H1 (cell line): ENCODE data around the gene PAF1. TPM values are rescaled to one million over a fixed set of nuclear protein-coding genes. Genes with fewer than 3 reads are reported as not detected.

Experiments
- CTCF ChIA-PET: fragments of 300-600 bp; sonication (Branson Sonifier 250); formaldehyde crosslinking; loops from one replicate; lab custom pipeline; 2021; ENCODE audit not compliant: partially characterized antibody; lab: Charles Lee
- POLR2A ChIA-PET: fragments of 300-600 bp; sonication (Branson Sonifier 250); formaldehyde crosslinking; loops from one replicate; lab custom pipeline; 2021; ENCODE audit warnings: inconsistent platforms; ENCODE audit not compliant: partially characterized antibody; lab: Charles Lee
- DNase-seq, 2 experiments: peaks; one replicate each; pipeline versions ENCODE4 v3.0.0 to v3.0.0-alpha.2; 2010 to 2022; ENCODE audit warnings: low spot score in 2 of 2, low read depth in 1 of 2, mixed read lengths in 1 of 2
- FAIRE-seq: peaks from 2 replicates; lab custom pipeline; 2011; peaks lifted over from hg19 to GRCh38; lab: Jason Lieb, UNC
- H2AFZ ChIP-seq: 2 replicates; pipeline ENCODE4 v1.8.1; 2012; ENCODE audit warnings: low read length, inconsistent platforms
- H2AK5ac ChIP-seq: 2 replicates; pipeline ENCODE4 v1.6.1; 2013; ENCODE audit warnings: low read depth, low read length
- H2BK120ac ChIP-seq: replicated peaks from 2 replicates; pipeline ENCODE3; 2013; ENCODE audit warnings: low read depth, low read length, inconsistent platforms
- H2BK12ac ChIP-seq: 2 replicates; pipeline ENCODE4 v1.6.1; 2013; ENCODE audit warnings: low read depth, low read length
- H2BK15ac ChIP-seq: 2 replicates; pipeline ENCODE4 v1.6.1; 2013; ENCODE audit warnings: low read length
- H2BK20ac ChIP-seq: 2 replicates; pipeline ENCODE4 v1.6.1; 2013; ENCODE audit warnings: low read length
- H2BK5ac ChIP-seq: 2 replicates; pipeline ENCODE4 v1.6.1; 2013; ENCODE audit warnings: low read depth, low read length
- H3K14ac ChIP-seq: 2 replicates; pipeline ENCODE4 v1.6.1; 2013; ENCODE audit warnings: inconsistent platforms; ENCODE audit not compliant: insufficient read length
- H3K18ac ChIP-seq: 2 replicates; pipeline ENCODE4 v1.6.1; 2013; ENCODE audit warnings: low read length; ENCODE audit errors: extremely low read depth
- H3K23ac ChIP-seq: 2 replicates; pipeline ENCODE4 v1.6.1; 2013; ENCODE audit warnings: inconsistent platforms; ENCODE audit not compliant: insufficient read length
- H3K23me2 ChIP-seq: 2 replicates; pipeline ENCODE4 v1.6.1; 2013; ENCODE audit warnings: low read depth, low read length
- H3K27ac ChIP-seq: 2 replicates; pipeline ENCODE4 v1.6.1; 2011; ENCODE audit warnings: low read depth, low read length, inconsistent platforms
- H3K27me3 ChIP-seq, 4 experiments: replicated peaks in 1 of 4; 1 replicate in 1 of 4; 2 replicates in 3 of 4; pipeline versions ENCODE4 v1.6.1 to v1.8.1; 2011 to 2013; ENCODE audit warnings: low read length in 3 of 4, mild to moderate bottlenecking in 3 of 4, inconsistent platforms in 2 of 4, mixed read lengths in 2 of 4, moderate library complexity in 1 of 4; ENCODE audit not compliant: control insufficient read depth in 3 of 4, insufficient read depth in 3 of 4; ENCODE audit errors: extremely low read depth in 1 of 4
- H3K36me3 ChIP-seq, 4 experiments: 2 replicates each; pipeline versions ENCODE4 v1.6.1 to v1.8.1; 2011 to 2013; ENCODE audit warnings: mild to moderate bottlenecking in 4 of 4, low read length in 3 of 4, moderate library complexity in 2 of 4, control low read depth in 1 of 4, inconsistent platforms in 1 of 4; ENCODE audit not compliant: insufficient read depth in 4 of 4, control insufficient read depth in 2 of 4
- H3K4ac ChIP-seq: replicated peaks from 2 replicates; pipeline ENCODE3; 2013; ENCODE audit warnings: low read length, low read depth, mixed read lengths, inconsistent platforms; ENCODE audit not compliant: insufficient read length
- H3K4me1 ChIP-seq, 4 experiments: replicated peaks in 1 of 4; 1 replicate in 1 of 4; 2 replicates in 3 of 4; pipeline versions ENCODE4 v1.6.1 to v1.8.1; 2011 to 2013; ENCODE audit warnings: low read length in 3 of 4, inconsistent platforms in 2 of 4, mixed read lengths in 1 of 4; ENCODE audit not compliant: insufficient read depth in 4 of 4, control insufficient read depth in 3 of 4
- H3K4me2 ChIP-seq, 2 experiments: 2 replicates each; pipeline versions ENCODE4 v1.6.1 to v1.8.1; 2011 to 2013; ENCODE audit warnings: low read depth in 2 of 2, low read length in 2 of 2, control low read depth in 1 of 2, inconsistent platforms in 1 of 2, mild to moderate bottlenecking in 1 of 2; ENCODE audit not compliant: insufficient read depth in 1 of 2
- H3K4me3 ChIP-seq, 4 experiments: fragments of 200-600, 300-600 bp in 1 of 4; sonication (generic), shearing (Covaris generic), sonication (Bioruptor Twin) in 1 of 4; 2 replicates each; pipeline versions ENCODE4 v1.5.1 to v1.8.1; 2011 to 2016; ENCODE audit warnings: low read length in 4 of 4, low read depth in 3 of 4, control low read depth in 2 of 4, inconsistent platforms in 2 of 4, mild to moderate bottlenecking in 2 of 4, mixed read lengths in 1 of 4, moderate library complexity in 1 of 4; ENCODE audit not compliant: insufficient read depth in 2 of 4; ENCODE audit errors: extremely low read depth in 1 of 4
- H3K56ac ChIP-seq: replicated peaks from 2 replicates; pipeline ENCODE3; 2013; ENCODE audit warnings: low read depth, mild to moderate bottlenecking, mixed read lengths, low read length, inconsistent platforms; ENCODE audit not compliant: insufficient read length
- H3K79me1 ChIP-seq: 2 replicates; pipeline ENCODE4 v1.6.1; 2013; ENCODE audit warnings: low read depth, low read length, control low read depth
- H3K79me2 ChIP-seq, 2 experiments: 2 replicates each; pipeline versions ENCODE4 v1.6.1 to v1.8.1; 2012 to 2013; ENCODE audit warnings: low read length in 2 of 2, mild to moderate bottlenecking in 2 of 2, inconsistent platforms in 1 of 2; ENCODE audit not compliant: insufficient read depth in 2 of 2, control insufficient read depth in 1 of 2
- H3K9ac ChIP-seq, 4 experiments: replicated peaks in 1 of 4; 1 replicate in 1 of 4; 2 replicates in 3 of 4; pipeline versions ENCODE4 v1.6.1 to v1.8.1; 2011 to 2013; ENCODE audit warnings: low read depth in 3 of 4, low read length in 3 of 4, control low read depth in 2 of 4, mild to moderate bottlenecking in 2 of 4, moderate library complexity in 2 of 4, inconsistent platforms in 1 of 4; ENCODE audit errors: extremely low read depth in 1 of 4
- H3K9me3 ChIP-seq, 2 experiments: 2 replicates each; pipeline versions ENCODE4 v1.6.1 to v1.8.1; 2012 to 2013; ENCODE audit warnings: mild to moderate bottlenecking in 2 of 2, moderate library complexity in 2 of 2, control low read depth in 1 of 2, inconsistent platforms in 1 of 2, low read depth in 1 of 2, low read length in 1 of 2, mixed read lengths in 1 of 2; ENCODE audit not compliant: insufficient read depth in 2 of 2
- H4K20me1 ChIP-seq, 2 experiments: replicated peaks in 1 of 2; 2 replicates each; pipeline versions ENCODE3 to v1.8.1; 2011 to 2013; ENCODE audit warnings: inconsistent platforms in 2 of 2, low read length in 2 of 2, mild to moderate bottlenecking in 1 of 2; ENCODE audit not compliant: insufficient read depth in 2 of 2, control insufficient read depth in 1 of 2
- H4K5ac ChIP-seq: 2 replicates; pipeline ENCODE4 v1.6.1; 2013; ENCODE audit warnings: low read length, low read depth, mixed read lengths, inconsistent platforms; ENCODE audit not compliant: insufficient read length
- H4K8ac ChIP-seq: 2 replicates; pipeline ENCODE4 v1.8.0; 2013; ENCODE audit warnings: mild to moderate bottlenecking, moderate library complexity, low read length, inconsistent platforms; ENCODE audit not compliant: insufficient read depth; ENCODE audit errors: extremely low read depth
- H4K91ac ChIP-seq: replicated peaks from 2 replicates; pipeline ENCODE3; 2013; ENCODE audit warnings: low read length, mixed read lengths, inconsistent platforms; ENCODE audit not compliant: insufficient read length
- BACH1 ChIP-seq: IDR thresholded peaks from 2 replicates; pipeline ENCODE4 v1.6.1; 2012; ENCODE audit warnings: low read length, improper control_type of control experiment
- HDAC6 ChIP-seq: IDR thresholded peaks from one replicate; pipeline ENCODE4 v1.7.1; 2012; ENCODE audit warnings: low read depth, mild to moderate bottlenecking, inconsistent platforms, low read length, moderate library complexity
- JUN ChIP-seq: IDR thresholded peaks from 2 replicates; pipeline ENCODE4 v1.6.1; 2011; ENCODE audit warnings: low read depth, mild to moderate bottlenecking, improper control_type of control experiment, low read length
- JUND ChIP-seq: IDR thresholded peaks from 2 replicates; pipeline ENCODE4 v1.6.1; 2011; ENCODE audit warnings: mild to moderate bottlenecking, improper control_type of control experiment, low read length
- KDM1A ChIP-seq: fragments of 200-600, 300-600 bp; sonication (generic); IDR thresholded peaks from 2 replicates; pipeline ENCODE4 v1.7.1; 2016; ENCODE audit warnings: mild to moderate bottlenecking, low read length, borderline replicate concordance
- RAD21 ChIP-seq, 2 experiments: IDR thresholded peaks in 1 of 2; conservative IDR thresholded peaks in 1 of 2; 2 replicates each; pipeline ENCODE4 v1.6.1; 2011; ENCODE audit warnings: low read depth in 2 of 2, low read length in 2 of 2, improper control_type of control experiment in 1 of 2, inconsistent platforms in 1 of 2, mild to moderate bottlenecking in 1 of 2, moderate library complexity in 1 of 2
- WGBS, 2 experiments: shearing (Covaris generic) in 1 of 2; methylation state at CpG; one replicate each; pipeline versions ENCODE4 v1.1.6 to v1.1.7; 2013 to 2015; ENCODE audit warnings: low lambda C conversion rate in 2 of 2, mixed read lengths in 2 of 2, inconsistent platforms in 1 of 2, low coverage in 1 of 2, missing lambda C conversion rate in 1 of 2; ENCODE audit not compliant: insufficient replicate concordance in 2 of 2, insufficient coverage in 1 of 2, insufficient read length in 1 of 2; ENCODE audit errors: extremely low coverage in 1 of 2, missing lambda C conversion rate in 1 of 2; 5-methylcytosine and 5-hydroxymethylcytosine counted together
- polyA plus RNA-seq, 7 experiments: library from polyadenylated mRNA; depleted of rRNA in 3 of 7; stranded (reverse) in 5 of 7; unstranded in 2 of 7; fragments of >200 nt in 5 of 7; fragments of 200-250 nt in 2 of 7; gene quantifications; 1 replicate in 5 of 7; 2 replicates in 1 of 7; 4 replicates in 1 of 7; pipeline versions ENCODE4 v1.2.1 to v1.2.3, GENCODE V29; 2011 to 2013; ENCODE audit warnings: missing spikeins in 2 of 7, mixed read lengths in 2 of 7
- total RNA-seq: library from RNA; stranded (reverse); fragmentation: NEBNext Ultra II Directional; extraction: Animal tissue kit (Norgen Biotek cat#: 25700); gene quantifications from 2 replicates; pipeline ENCODE4 v1.2.1, GENCODE V29; 2021
- TF ChIP-seq, protein P1 (sequence below): IDR thresholded peaks from 2 replicates; pipeline ENCODE4 v1.6.1; 2012; ENCODE audit warnings: inconsistent platforms
- TF ChIP-seq, protein P2 (sequence below), 3 experiments: IDR thresholded peaks; 1 replicate in 2 of 3; 2 replicates in 1 of 3; pipeline versions ENCODE4 v1.5.1 to v1.6.1; 2011; ENCODE audit warnings: low read length in 3 of 3, mild to moderate bottlenecking in 3 of 3, inconsistent platforms in 2 of 3, low read depth in 1 of 3, moderate library complexity in 1 of 3; ENCODE audit not compliant: insufficient read depth in 1 of 3; ENCODE audit errors: control extremely low read depth in 1 of 3

The PAF1 gene
- total and polyA plus RNA-seq, 2 of the 8 experiments (the other 6 are each of a cell fraction or from before 2014, with no cell fraction given) = 31.4 to 58.6 TPM

DNA sequence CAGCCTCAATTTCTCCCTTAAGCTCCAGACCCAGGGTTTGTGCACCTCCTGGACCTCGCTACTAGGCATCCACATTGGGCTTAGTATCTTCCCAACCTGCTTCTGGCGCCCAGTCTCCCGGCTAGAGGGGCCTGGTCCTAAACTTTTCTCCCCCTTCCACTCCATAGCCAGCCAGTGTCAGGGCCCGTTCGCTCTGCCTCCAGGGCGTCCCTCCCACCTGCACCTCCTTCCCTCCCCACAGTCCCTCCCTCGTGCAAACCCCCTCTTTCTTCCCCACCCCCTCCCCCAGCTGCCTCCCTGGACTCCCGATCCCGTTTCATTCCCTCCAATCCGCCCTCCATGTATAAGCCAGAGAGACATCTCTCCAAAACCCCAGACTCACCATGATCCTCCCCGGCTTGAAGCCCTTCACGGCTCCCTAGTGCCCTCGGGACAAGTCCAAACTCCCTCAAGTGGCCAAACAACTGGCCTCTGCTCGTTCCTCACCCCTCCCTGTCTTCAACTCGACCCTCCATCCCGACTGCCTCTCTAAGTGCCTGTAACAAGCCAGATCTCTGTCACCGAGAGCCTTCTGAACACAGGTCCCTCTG, 49.7 kb downstream of the PAF1 start:
- WGBS, 2 experiments = 11% methylated on average over 12 of the region's 17 CpGs; no CpG with 5 or more reads in 1 of the 2 experiments
- Histone ChIP-seq H2AFZ (peak overlapping the region; percentile 99), H3K9ac (peak overlapping the region in 3 of 4 experiments; percentile 46 to 79 (median 69); a peak in 6 of 7 replicates), H3K36me3 (0 out of 8 replicates have a peak, but pooled peaks cover 0 to 4% (median 0%) of the 10 kb centered on the region in 4 experiments), H4K20me1 (peaks cover 6 to 11% of the 10 kb centered on the region in 2 experiments), H2BK5ac (no peak overlapping the region), H3K4me3 (peak overlapping the region; percentile 83 to 98 (median 94)), H2BK20ac (no peak overlapping the region), H4K91ac (no peak overlapping the region), H3K56ac (no peak overlapping the region), H3K4me1 (peaks cover 2 to 9% (median 3%) of the 10 kb centered on the region in 4 experiments; a peak in 4 of 7 replicates), H3K23me2 (peaks cover 15% of the 10 kb centered on the region), H3K4me2 (peak overlapping the region; percentile 88 to 90), H2BK12ac (no peak overlapping the region), H2BK15ac (no peak overlapping the region), H3K4ac (no peak overlapping the region), H3K18ac (no peak overlapping the region), H2BK120ac (no peak overlapping the region), H3K14ac (no peak overlapping the region), H2AK5ac (no peak overlapping the region), H3K79me2 (peaks cover 0 to 24% of the 10 kb centered on the region in 2 experiments; a peak in 2 of 4 replicates), H3K79me1 (peaks cover 6% of the 10 kb centered on the region), H3K23ac (no peak overlapping the region), H3K27ac (peak overlapping the region; percentile 43; the same call in 1 of the 2 replicates), H4K8ac (peak overlapping the region; percentile 39; the same call in 1 of the 2 replicates), H3K9me3 (no peaks in the 10 kb centered on the region), H3K27me3 (no peaks in the 10 kb centered on the region), H4K5ac (peak overlapping the region; percentile 55)
- CTCF ChIA-PET = interaction anchor here (1.0 kb wide), 1 partner anchor 109 kb away, joined by 4 read pairs; no protein-coding TSS in a partner anchor
- peak in 1 of 2 experiments; percentile 64 for DNase-seq
- FAIRE-seq = no peak
- POLR2A ChIA-PET = interaction anchor here (2.2 kb wide), 1 partner anchor 62 kb away, joined by 8 read pairs; no protein-coding TSS in a partner anchor
- TF ChIP-seq, protein P1, sequence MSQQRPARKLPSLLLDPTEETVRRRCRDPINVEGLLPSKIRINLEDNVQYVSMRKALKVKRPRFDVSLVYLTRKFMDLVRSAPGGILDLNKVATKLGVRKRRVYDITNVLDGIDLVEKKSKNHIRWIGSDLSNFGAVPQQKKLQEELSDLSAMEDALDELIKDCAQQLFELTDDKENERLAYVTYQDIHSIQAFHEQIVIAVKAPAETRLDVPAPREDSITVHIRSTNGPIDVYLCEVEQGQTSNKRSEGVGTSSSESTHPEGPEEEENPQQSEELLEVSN = 0 out of 2 replicates have a peak, but pooled peaks have one; percentile 25
- TF ChIP-seq BACH1 (no peak), HDAC6 (no peak), JUN (no peak), RAD21 (IDR thresholded peaks at IDR 0.05 in 1 of 2, conservative IDR thresholded peaks at IDR 0.05 in 1 of 2; ENCODE audit: low read depth in 2 of 2, low read length in 2 of 2) (peak in 1 of 2 experiments; percentile 1; a peak in 1 of 4 replicates), JUND (no peak), KDM1A (peak; percentile 74; the same call in 1 of the 2 replicates)
- TF ChIP-seq, protein P2, sequence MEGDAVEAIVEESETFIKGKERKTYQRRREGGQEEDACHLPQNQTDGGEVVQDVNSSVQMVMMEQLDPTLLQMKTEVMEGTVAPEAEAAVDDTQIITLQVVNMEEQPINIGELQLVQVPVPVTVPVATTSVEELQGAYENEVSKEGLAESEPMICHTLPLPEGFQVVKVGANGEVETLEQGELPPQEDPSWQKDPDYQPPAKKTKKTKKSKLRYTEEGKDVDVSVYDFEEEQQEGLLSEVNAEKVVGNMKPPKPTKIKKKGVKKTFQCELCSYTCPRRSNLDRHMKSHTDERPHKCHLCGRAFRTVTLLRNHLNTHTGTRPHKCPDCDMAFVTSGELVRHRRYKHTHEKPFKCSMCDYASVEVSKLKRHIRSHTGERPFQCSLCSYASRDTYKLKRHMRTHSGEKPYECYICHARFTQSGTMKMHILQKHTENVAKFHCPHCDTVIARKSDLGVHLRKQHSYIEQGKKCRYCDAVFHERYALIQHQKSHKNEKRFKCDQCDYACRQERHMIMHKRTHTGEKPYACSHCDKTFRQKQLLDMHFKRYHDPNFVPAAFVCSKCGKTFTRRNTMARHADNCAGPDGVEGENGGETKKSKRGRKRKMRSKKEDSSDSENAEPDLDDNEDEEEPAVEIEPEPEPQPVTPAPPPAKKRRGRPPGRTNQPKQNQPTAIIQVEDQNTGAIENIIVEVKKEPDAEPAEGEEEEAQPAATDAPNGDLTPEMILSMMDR (IDR thresholded peaks at IDR 0.05; ENCODE audit: control extremely low read depth in 1 of 3, insufficient read depth in 1 of 3, low read depth in 1 of 3, low read length in 3 of 3) = peak in 2 of 3 experiments; percentile 8 to 15; a peak in 2 of 4 replicates
